Esophagus muscularis mucosa (tissue), 4 donors: ENCODE results near the gene IL36B. TPM values are rescaled to one million over a fixed set of nuclear protein-coding genes. Genes with fewer than 3 reads are reported as not detected.

Source experiments
- DNase-seq: peaks from one replicate; pipeline ENCODE4 v3.0.0-alpha.2; 2017; ENCODE audit errors: extremely low spot score
- H3K27ac ChIP-seq, 4 donors: fragments of 200-600 bp; sonication (generic); replicated peaks in 1 of 4; 1 replicate in 3 of 4; 2 replicates in 1 of 4; pipeline ENCODE4 v1.5.1; 2016 to 2019; ENCODE audit warnings: mild to moderate bottlenecking in 1 of 4
- H3K27me3 ChIP-seq, 4 donors: fragments of 200-600 bp; sonication (generic); one replicate each; pipeline versions ENCODE4 v1.5.1 to v1.6.0; 2016 to 2019
- H3K36me3 ChIP-seq, 4 donors: fragments of 200-600 bp; sonication (generic); one replicate each; pipeline ENCODE4 v1.5.1; 2016 to 2019
- H3K4me1 ChIP-seq, 4 donors: fragments of 200-600 bp; sonication (generic); one replicate each; pipeline ENCODE4 v1.5.1; 2016 to 2019
- H3K4me3 ChIP-seq, 4 donors: fragments of 200-600 bp; sonication (generic); 1 replicate in 2 of 4; 2 replicates in 2 of 4; pipeline ENCODE4 v1.5.1; 2016 to 2019; ENCODE audit warnings: mild to moderate bottlenecking in 4 of 4, moderate library complexity in 1 of 4
- H3K9me3 ChIP-seq, 4 donors: fragments of 200-600 bp; sonication (generic); 1 replicate in 3 of 4; 2 replicates in 1 of 4; pipeline ENCODE4 v1.5.1; 2016 to 2019
- CTCF ChIP-seq, 3 experiments: fragments of 200-600 bp in 2 of 3; fragments of 450-650 bp in 1 of 3; sonication (generic) in 2 of 3; IDR thresholded peaks; one replicate each; pipeline ENCODE4 v1.5.1; 2017 to 2019; ENCODE audit warnings: antibody characterized with exemption in 3 of 3, mild to moderate bottlenecking in 2 of 3, moderate library complexity in 1 of 3
- EP300 ChIP-seq: sonication (generic); formaldehyde crosslinking; IDR thresholded peaks from one replicate; pipeline ENCODE4 v1.6.1; 2017; ENCODE audit warnings: antibody characterized with exemption
- POLR2A ChIP-seq: fragments of 450-650 bp; IDR thresholded peaks from one replicate; pipeline ENCODE4 v1.6.1; 2017; ENCODE audit warnings: antibody characterized with exemption, moderate library complexity, mild to moderate bottlenecking, low read depth
- POLR2AphosphoS5 ChIP-seq, 2 donors: sonication (generic); formaldehyde crosslinking; IDR thresholded peaks; one replicate each; pipeline ENCODE4 v1.6.1; 2017; ENCODE audit warnings: antibody characterized with exemption in 2 of 2
- WGBS: methylation state at CpG from one replicate; pipeline ENCODE4 v1.1.5; 2018; 5-methylcytosine and 5-hydroxymethylcytosine counted together
- intact Hi-C: fragments of 100-400 bp; cut with DNase I; formaldehyde crosslinking; loops from one replicate; pipeline ENCODE4 v1.15.1; 2023
- total RNA-seq, 4 donors: library from RNA; depleted of rRNA; stranded (reverse); fragments of >200 nt; gene quantifications; one replicate each; pipeline versions ENCODE4 v1.1.0 to v1.2.1, GENCODE V29; 2016

The IL36B gene
- total RNA-seq, 4 donors from 2014 or later, result not detected

GRCh38 chr2:113081488-113082210 is 29.0 kb upstream of the IL36B start:
- peak; percentile 68 for DNase-seq
- Histone ChIP-seq H3K4me1 (no peaks in the 10 kb centered on the region), H3K9me3 (peaks cover 0 to under 1% (median 0%) of the 10 kb centered on the region in 4 donors), H3K4me3 (no peak overlapping the region), H3K27ac (no peak overlapping the region), H3K27me3 (peaks cover 0 to 18% (median 0%) of the 10 kb centered on the region in 4 donors), H3K36me3 (no peaks in the 10 kb centered on the region)
- intact Hi-C loops, result no loop called here
- TF ChIP-seq EP300 (no peak), POLR2A (no peak), POLR2AphosphoS5 (IDR thresholded peaks at IDR 0.05) (no peak), CTCF (IDR thresholded peaks at IDR 0.05) (no peak)
- 73% methylated on average over 2 of the region's 2 CpGs for WGBS

DNA sequence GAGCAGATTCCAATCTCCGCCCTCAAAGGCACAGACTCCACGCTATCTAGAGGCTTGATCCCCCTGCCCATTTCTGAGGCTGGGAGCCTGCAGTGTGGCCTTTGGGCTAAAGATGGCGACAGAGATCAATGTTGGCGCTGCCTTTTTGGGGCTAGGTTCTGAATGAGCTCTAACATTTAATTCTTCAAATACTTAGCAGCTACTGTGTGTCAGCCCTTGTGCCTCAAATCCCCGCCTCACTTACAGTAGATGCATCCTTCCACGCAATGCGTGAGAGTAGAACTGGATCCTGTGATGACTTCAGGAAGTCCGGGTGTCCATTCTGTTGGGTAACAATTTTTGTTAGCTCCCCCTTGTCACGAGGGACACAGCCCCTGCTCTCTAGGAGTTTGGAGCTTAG is 27.5 kb upstream of the IL36B start:
- no peak for DNase-seq

DNA sequence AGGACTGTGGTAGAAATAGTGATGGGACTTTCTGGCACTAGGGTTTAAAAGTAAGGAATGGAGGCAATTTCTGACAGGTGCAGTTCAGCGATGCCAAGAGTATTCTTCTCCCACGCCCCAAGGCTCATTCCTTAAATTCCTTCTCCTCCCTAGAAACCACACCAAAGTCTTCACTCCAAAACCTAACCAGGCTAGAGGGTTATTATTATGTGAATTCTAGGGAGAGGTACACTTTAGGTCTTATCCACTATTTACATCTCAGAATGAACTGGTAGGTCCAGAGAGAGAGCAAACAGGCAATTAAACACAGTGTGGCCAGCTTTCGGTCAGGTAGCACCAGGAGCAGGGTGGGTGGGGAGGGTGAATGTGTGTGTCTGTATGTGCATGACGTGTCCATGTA is 26.5 kb upstream of the IL36B start:
- H3K27ac ChIP-seq, result no peak overlapping the region
- intact Hi-C loops, result no loop called here
- DNase-seq, result no peak
- WGBS, result 82% methylated on average over 4 of the region's 4 CpGs
- no peaks in the 10 kb centered on the region for H3K36me3 ChIP-seq
- no peaks in the 10 kb centered on the region for H3K4me1 ChIP-seq
- no peak for TF ChIP-seq POLR2AphosphoS5 (IDR thresholded peaks at IDR 0.05)
- TF ChIP-seq CTCF (IDR thresholded peaks at IDR 0.05), result no peak
- no peak for TF ChIP-seq EP300
- TF ChIP-seq POLR2A, result no peak
- peaks cover 0 to 18% (median 0%) of the 10 kb centered on the region in 4 donors for H3K27me3 ChIP-seq
- H3K9me3 ChIP-seq, result no peaks in the 10 kb centered on the region
- no peak overlapping the region for H3K4me3 ChIP-seq

More for the DNA sequence above, 27.5 kb upstream of the IL36B start:
- TF ChIP-seq POLR2A (no peak), CTCF (IDR thresholded peaks at IDR 0.05) (peak; percentile 17 to 43 (median 25))
- 38% methylated on average over 9 of the region's 9 CpGs for WGBS
- intact Hi-C loops, result no loop called here
- H3K27ac ChIP-seq, result no peak overlapping the region
- H3K27me3 ChIP-seq, result peaks cover 0 to 18% (median 0%) of the 10 kb centered on the region in 4 donors
- H3K4me1 ChIP-seq, result no peaks in the 10 kb centered on the region
- no peak overlapping the region for H3K4me3 ChIP-seq
- H3K36me3 ChIP-seq, result no peaks in the 10 kb centered on the region
- H3K9me3 ChIP-seq, result no peaks in the 10 kb centered on the region

GRCh38 chr2:113078350-113078839 is 25.7 kb upstream of the IL36B start:
- H3K4me3 ChIP-seq, result no peak overlapping the region
- H3K27ac ChIP-seq, result no peak overlapping the region
- intact Hi-C loops, result no loop called here
- H3K4me1 ChIP-seq, result no peaks in the 10 kb centered on the region
- no peaks in the 10 kb centered on the region for H3K9me3 ChIP-seq
- no peak for TF ChIP-seq EP300
- TF ChIP-seq POLR2AphosphoS5 (IDR thresholded peaks at IDR 0.05), result no peak
- TF ChIP-seq CTCF (IDR thresholded peaks at IDR 0.05), result no peak
- no peak for TF ChIP-seq POLR2A
- H3K36me3 ChIP-seq, result no peaks in the 10 kb centered on the region
- DNase-seq, result no peak
- 53% methylated on average over 6 of the region's 6 CpGs for WGBS
- H3K27me3 ChIP-seq, result peaks cover 0 to 18% (median 0%) of the 10 kb centered on the region in 4 donors
